HG03280 (cell line): Measurements from ENCODE around the gene INAFM1.

Source experiments
- ATAC-seq: cut with Tn5 transposase; IDR thresholded peaks from one replicate; pipeline ENCODE4 v1.9.1; 2021; ENCODE audit warnings: mild to moderate bottlenecking, moderate library complexity; ENCODE audit not compliant: unreplicated experiment

The INAFM1 gene

DNA sequence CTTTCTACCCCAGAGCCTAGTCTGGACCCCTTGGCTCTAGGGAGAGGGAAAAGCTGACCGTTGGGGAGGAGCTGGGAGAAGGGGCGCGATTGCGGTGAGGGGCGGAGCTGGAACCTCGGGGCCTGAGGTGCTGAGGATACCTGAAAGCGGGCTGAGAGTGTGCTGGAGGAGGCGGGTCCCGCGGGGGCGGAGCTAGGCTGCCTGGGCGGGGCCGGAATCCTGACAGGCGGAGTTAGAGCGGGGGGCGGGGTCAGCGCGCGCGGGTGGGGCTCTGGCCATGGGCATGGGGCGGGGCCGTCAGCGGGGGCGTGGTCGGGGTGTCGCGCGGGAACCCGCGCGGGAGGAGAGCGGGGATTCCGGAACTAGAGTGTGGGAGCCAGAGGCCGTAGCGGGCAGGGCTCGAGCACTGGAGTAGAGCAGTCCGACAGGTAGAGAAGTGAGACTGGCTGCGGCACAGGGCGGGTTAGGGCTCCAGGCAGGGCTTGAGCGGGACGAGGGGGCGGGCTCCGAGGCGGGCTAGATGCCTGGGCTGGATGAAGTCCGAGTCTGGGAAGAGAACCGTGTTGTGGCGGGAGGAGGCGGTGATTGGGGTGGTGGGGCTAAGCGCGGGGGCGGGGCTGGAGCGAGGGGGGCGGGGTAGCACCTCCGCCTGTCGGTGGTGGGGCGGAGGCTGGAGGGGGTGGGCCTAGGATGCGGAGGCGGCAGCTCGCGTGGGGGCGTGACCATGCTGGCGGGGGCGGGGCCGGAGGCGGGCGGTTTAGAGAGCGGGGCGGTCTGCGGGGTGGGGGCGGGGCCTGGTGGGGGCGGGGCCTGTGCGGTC is at the start of gene INAFM1:
INAFM1 (plus strand) TSS at position 815 of the 820 bp plus-strand sequence. CDS start 35 bp downstream, outside the sequence.
- peak; percentile 57 for ATAC-seq

DNA sequence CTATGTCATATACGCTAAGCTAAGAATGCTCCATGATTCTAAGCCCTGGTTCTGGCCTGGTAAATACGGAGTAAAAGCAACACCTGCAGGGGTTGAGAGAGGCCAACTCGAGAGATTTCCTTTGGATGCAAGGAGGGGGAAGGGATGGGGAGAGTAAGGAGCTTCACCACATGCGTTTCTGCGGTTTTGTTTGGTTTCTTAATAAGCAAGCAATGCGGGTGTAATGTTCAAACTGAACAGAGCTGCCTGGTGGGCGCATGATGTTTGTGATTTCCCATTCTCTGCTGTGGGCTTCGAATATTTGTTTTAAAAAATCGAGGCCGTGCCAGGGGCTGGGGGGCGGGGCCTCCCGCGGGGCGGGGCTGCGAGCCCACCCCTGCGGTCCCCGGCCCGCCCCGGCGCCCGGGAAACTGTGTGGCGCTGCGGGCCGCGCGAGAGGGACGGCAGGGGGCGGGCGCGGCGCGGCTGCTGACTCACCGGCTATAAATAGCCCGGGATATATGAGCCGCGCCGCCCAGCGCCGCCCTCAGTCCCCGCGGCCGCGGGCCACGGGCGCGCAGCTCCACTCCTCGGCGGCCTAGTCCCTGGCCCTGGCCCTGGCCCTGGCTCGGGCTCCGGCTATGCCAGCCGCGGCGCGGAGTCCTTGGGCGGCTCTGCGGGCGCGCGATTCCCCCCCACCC is 48.8 kb upstream of the INAFM1 start:
- ATAC-seq = peak; percentile 38

DNA sequence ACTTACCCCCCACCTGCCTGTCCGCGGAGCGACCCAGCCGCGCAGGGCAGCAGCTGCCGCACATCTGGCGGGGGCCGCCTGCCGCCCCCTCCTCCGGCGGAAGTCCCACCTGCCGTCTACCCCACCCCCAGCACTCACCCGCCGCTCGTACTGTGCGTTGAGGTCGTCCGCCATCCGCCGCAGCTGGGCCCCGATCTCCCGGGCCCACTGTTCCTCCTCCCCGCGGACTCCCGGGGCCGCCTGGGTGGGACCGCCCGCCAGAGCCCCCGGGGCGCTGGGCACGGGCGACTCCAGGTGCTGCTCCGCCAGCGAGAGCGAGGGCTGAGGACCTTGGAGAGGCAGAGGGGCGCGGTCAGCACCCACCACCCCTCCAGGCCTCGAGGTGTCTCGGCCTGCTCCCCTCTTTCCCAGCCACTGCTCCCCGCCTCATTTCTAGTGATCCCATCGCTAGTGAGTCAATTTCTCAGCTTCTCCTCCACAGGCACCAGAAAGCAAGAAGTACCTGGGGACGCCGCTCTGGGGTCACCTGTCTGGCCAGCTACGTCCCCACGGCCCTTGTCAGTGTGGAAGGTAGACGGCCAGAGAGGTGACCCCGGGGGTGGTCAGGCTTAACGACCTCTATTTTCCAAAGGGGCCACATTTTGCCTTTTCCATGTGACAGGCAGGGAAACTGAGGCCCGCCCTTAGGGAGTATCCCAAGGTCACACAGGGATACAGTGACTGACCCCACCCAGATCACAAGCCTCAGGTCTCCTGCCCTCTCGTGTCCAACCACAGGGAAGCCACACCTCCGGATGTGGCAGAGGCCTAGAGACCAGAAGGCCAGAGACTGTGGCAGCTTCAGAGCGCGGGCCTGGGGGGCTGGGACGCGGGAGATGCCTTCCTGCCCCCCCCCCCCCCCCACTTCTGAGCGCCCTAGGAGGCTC is 48.0 kb upstream of the INAFM1 start:
- ATAC-seq = peak; percentile 24

DNA sequence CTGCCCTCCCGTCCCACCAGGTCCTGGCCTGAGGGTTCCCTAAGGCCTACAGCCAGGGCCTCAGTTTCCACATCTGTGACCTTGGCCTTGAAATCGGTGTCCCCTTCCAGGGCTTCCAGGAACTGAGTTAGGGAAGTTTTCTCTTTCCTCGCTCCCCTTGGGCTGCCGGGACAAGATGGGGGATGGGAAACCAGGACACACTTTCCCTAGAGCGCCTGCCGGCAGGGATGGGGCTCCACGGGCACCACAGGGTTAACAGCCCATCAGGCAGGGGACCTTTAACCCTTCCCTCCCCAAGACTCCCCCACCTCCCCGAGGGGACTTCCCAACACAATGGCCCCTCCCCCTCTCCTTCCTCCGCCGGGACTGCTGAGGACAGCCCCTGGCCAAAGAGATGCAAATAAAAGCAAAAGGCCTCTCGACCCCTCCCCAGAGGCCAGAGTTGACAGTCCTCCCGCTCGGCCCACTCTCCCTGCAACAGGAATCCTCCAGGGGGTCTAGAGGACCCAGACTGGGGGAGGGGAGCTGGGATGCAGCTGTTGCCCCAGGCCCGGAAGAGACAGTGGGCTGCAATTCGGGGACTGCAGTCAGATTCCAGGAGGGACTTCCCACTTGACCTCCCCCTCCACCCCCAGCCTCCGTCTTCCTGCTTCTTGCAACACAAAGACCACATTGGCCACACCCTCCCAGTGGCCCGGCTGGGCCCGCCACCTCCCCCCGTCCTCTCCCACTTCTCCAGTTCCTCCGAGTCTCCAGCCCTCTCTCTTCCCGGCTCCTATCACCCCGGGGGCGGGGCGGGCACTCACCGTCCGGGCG is 47.1 kb upstream of the INAFM1 start:
- no peak for ATAC-seq

DNA sequence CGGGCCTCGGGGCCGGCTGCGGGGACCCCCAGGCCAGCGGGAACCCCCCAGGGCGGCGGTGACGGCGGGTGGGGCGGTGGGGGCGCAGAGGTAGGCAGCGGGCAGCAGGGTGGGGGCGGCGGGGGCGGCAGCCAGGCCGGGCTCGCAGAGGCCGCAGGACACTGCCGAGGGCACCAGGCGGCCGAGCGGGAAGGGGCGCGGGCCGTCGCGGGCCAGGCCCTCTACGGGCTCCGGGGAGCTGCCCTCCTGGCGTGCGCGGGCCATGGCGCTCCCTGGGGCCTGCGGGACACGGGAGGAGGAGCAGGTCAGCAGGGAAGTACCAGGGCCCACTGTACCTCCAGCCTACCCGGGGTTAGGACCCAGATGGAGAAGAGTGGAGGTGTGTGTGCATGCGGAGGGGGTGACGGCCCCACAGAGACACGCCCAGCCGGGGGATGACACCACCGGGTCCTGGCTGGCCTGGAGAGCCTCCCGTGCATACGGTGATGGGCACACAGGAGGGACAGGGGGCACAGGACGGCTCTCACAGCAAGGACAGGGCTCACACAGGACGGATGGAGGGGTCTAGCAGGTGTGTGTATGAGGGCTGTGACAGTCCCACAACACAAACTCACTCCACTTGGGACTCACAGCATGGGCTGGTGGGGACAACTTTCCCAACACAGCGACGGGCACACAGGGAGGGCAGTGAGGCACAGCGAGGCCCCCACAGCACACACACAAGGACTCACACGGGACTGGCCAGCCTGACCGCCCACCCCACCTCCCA is 46.3 kb upstream of the INAFM1 start:
- no peak for ATAC-seq

DNA sequence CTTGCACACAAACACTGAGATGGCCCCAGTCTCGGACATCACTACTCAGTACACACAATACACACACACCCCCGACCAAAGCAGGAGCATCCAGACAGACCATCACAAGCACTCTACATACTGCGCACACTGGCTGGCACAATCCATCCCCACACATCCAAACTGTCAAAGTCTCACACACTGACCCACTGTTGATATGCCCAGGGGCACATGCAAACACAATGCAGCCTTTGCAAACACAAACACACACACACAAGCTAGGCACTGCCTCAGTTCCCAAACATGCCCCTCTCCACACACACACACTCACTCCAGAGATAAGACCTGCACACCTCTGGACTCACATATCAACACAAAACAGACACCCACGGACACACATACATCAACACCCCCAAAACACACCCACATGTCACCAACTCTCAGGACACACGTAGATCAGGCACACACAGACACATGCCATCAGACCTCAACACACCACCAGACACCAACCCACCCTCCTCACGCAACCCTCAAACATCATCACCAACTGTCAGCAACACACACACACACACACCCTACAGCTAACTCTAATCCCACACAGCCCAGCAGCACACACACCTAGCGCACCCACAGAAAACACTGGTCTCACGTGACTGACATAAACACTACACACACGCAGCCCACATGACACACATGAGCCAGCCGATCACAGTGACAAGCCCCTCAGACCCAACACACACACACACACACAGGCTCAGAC is 45.6 kb upstream of the INAFM1 start:
- ATAC-seq = no peak

DNA sequence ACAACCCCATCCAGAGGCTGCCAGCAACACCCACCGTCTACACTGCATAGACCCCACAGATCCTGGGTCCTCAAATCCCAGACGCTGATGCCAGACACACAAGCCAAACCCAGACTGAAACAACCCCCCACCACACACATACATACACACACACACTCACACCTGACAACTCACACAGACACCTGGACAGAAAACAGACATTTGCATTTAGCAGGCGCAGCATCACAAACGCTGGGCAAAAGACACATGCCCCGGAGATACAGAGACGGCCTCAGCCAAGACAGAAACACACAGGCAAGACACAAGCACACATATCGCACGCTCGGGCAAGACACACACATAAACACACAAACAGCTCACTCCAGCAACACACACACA is 45.0 kb upstream of the INAFM1 start:
- ATAC-seq = no peak

DNA sequence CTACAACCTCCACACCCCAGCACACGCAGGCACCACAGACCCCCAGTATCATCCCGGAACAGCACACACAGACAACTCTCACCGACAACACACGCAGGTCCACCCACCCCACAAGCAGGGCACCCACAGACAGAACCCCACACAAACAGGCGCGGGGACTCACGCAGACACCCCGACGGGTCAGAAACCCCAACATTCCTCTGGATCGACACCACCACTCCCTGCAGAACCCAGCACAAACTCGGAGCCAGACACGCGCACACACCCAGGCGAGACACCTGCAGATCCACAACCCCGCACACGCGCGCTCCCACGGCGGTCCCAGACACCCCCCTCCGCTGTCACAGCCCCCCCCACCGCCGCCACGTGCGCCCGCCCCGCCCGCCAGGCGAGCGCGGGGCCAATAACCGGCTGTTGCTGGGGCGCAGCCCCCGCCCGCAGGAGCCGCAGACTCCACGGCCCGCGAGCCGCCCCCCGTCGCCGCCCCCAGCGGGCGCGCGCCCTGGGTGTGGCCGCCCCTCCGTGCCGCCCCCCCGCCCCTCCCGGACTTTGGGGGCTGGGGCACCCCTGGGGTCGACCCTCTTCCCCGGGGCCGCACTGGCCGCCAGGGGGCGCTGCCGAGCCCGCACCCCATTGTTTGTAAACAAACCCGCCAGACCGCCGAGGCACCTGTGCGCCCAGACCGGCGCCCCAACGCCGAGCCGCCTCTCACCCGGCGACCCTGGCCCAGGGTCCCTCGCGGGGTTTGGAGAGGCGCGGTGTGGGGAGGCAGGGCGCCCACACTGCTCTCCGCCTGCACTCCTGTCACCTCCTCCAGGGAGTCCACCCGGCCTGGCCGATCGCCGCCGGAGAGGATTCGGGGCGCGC is 44.4 kb upstream of the INAFM1 start:
- peak; percentile 24 for ATAC-seq

DNA sequence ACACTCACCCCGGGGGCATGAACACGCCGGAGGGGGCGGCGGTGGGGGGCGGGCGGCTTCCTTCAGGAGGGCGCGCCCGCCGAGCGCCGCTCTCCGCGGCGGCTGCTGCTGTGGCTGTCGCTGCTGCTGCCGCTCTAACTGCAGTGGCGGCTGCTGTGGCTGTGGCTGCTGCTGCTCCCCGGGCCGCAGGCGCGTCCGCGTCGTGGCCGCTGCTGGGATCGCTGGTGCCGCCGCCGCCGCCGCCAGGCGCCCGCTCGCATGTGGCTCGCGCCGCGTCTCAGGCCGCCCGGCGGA is 43.8 kb upstream of the INAFM1 start, which contains the start of gene BBC3:
BBC3 (minus strand) TSS at position 279 of the 294 bp plus-strand sequence. CDS start 2,768 bp downstream, outside the sequence.
- no peak for ATAC-seq

DNA sequence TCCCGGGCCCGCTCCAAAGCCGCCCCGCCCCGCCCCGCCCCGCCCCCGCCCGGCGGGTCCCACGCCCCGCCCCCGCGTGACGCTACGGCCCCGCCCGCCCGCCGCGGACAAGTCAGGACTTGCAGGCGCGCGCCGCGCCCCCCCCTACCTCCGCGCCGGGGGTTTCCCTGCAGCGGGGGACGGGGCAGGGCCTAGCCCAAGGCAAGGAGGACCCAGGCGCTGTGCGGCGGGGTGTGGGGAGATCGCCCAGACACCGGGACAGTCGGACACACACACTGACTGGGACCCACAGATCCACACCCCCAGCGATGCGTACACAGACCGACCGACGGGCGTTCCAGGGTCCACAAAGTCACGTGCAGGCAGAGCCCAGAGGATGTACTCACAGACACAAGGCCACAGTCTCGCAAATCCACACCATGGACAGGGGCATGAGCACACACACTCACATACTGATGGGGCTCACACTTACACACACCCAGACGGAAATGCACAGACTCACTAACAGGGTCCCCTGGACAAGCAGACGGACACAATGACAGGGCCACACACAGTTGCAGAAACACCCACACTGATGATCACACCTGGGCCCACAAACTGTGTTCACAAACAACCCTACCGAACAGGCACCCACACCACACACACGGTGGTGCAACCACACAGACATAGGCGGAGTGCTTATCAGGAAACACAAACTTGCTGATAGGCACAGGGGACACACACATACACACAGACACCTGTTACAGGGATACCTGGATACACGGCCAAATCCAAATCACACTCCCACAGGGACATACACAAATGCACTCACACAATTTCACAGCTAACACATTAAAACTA is 43.2 kb upstream of the INAFM1 start:
- peak; percentile 35 for ATAC-seq

DNA sequence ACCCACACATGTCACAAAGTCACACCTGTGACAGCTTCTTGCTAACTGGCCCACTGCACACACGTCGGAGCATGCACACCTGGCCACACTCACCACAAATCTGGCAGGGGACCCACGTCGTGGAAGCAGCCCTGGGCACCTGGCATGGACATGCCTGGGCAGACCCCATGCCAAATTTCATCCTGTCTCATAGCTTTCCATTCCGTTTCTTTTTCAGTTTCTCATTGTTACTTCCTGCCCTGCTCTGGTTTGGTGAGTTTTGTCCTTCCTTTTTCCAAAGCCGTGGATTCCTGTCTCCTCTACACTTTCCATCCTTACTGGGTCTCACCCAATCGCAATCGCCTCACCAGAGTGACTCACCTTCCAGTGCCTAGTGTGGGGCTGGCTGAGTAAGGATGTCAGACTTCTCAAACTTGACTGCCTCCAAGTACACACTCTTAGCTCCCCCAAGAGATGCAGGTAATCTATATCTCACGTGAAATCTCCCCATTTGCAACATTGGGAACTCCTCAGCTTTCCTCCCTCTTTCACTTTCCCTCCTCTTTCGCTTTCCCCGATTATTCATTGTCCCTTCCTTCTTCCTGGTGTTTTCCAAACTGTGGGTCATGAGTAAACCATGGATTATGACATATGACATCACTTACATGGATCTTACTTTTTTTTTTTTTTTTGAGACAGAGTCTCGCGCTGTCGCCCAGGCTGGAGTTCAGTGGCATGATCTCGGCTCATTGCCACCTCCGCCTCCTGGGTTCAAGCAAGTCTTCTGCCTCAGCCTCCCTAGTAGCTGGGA is 42.1 kb upstream of the INAFM1 start:
- no peak for ATAC-seq

DNA sequence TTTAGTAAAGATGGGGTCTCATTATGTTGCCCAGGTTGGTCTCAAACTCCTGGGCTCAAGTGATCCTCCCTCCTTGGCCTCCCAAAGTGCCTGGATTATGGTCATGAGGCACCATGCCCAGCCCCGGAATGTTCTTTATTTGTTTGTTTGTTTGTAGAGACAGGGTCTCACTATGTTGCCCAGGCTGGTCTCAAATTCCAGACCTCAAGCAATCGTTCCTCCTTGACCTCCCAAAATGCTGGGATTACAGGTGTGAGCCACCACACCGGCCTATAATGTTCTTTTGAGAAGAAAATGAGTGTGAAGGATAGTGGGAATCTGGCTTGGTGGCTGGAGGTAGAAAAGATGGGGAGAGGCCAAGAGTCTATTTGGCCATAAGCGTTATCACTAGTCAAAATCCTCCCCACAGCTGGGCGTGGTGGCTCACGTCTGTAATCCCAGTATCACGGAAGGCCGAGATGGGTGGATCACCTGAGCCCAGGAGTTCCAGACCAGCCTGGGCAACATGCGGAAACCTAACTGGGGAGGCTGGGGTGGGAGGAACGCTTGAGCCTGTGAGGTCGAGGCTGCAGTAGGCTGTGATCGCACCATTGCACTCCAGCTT is 38.5 kb upstream of the INAFM1 start:
- no peak for ATAC-seq

DNA sequence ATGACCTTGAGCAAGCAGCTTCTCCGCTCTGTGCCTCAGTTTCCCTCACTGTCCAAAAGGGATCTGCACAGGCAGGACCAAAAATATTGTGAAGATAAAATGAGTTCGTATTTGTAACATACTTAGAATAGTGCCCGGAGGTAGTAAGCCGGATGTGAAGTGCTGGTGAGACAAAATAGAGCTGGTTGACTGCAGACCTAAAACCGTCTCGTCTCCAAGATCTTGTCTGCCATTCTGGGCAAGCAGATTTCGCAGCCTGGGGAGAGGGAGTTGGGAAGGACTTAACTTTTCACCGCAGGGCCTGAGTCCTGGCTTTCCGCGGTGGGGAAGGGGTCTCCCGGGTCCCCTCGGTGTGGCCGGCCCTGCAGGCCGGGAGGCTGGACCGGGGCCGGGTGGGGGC is 35.5 kb upstream of the INAFM1 start:
- ATAC-seq = no peak

DNA sequence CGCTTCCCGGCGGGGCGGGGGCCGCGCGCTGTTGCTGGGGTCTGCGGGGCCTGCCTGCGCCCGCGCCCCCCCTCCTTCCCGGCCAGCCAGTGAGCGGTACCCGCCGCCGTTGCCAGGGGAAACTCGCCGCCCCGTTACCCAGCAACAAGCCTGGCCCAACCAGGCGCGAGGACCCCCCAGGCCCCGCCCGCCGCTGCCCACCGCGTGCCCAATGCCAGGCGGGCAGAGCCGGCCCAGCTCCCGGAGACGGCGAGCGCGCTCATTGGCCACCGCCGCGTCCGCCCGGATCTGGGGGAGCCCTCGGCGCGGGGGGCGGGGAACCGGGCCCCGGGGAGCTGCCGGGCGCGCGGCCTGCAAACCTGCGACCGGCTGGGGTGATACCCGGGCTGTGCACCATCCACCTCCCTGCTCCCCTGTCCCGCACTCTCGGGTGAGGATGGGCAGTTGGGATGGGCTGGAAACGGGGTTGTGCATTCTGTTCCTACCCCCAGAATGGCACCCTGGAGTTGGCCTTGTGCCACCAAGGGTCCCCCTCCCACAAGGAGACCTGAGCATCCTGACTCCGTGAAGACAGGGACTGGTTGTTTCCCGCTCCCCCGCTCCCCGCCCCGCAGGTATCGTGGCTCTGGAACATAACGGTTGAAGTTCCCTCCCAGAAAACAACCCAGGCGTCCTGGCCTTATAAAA is 34.9 kb upstream of the INAFM1 start:
- no peak for ATAC-seq

DNA sequence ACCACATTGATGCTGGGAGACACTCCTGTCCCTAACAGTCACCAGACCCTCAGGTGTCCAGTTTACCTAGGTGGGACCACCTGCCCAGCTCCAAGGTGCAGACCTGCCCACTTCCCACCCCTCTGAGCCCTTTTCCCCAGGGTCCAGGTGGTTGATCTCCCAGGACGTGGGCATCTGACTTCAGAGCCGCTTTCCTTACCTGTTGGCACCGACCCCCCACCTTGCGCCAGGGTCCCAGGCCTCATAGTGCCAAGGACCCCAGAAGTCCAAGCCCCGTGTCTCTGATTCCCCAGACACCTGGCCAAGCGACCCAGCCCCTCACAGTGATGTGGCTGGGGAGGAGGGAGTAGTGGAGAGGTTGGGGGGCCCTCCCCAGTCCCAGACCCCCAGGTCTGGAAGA is 34.1 kb upstream of the INAFM1 start:
- no peak for ATAC-seq
